Astrocyte of the cerebellum (primary cell): ENCODE results near the gene LRRC8C.

ENCODE experiments used
- DNase-seq: peaks from one replicate; pipeline ENCODE4 v3.0.0-alpha.2; 2011; ENCODE audit warnings: low read depth
- H3K4me3 ChIP-seq: 2 replicates; pipeline ENCODE4 v1.5.1; 2011; ENCODE audit warnings: mild to moderate bottlenecking, low read depth, low read length, moderate library complexity
- CTCF ChIP-seq: IDR thresholded peaks from 2 replicates; pipeline ENCODE4 v1.5.1; 2012; ENCODE audit warnings: low read length, low read depth, moderate library complexity, mild to moderate bottlenecking; ENCODE audit errors: missing control alignments
- in situ Hi-C: cut with HindIII; loops from 2 replicates; pipeline ENCODE4 v1.10.0; 2017; ENCODE audit warnings: low sequenced_read_pairs

The LRRC8C gene

GRCh38 chr1:89759036-89759435, 126.1 kb downstream of the LRRC8C start:
- H3K4me3 ChIP-seq: no peak overlapping the region
- DNase-seq: no peak
- no peak for TF ChIP-seq CTCF
- in situ Hi-C loops: loop anchor here (5.0 kb wide), 1 partner anchor 277 kb away; no protein-coding TSS in a partner anchor

GRCh38 chr1:89760496-89760895, 127.6 kb downstream of the LRRC8C start:
- in situ Hi-C loops: no loop called here
- no peak for TF ChIP-seq CTCF
- DNase-seq: no peak
- H3K4me3 ChIP-seq: no peak overlapping the region

- DNase-seq: no peak
- in situ Hi-C loops: no loop called here
- no peak for TF ChIP-seq CTCF
- H3K4me3 ChIP-seq: no peak overlapping the region
Measured at GRCh38 chr1:89761338-89761737, 128.4 kb downstream of the LRRC8C start.

- DNase-seq: no peak
- TF ChIP-seq CTCF: no peak
- in situ Hi-C loops: no loop called here
Measured at GRCh38 chr1:89761901-89762300, 129.0 kb downstream of the LRRC8C start.

DNA sequence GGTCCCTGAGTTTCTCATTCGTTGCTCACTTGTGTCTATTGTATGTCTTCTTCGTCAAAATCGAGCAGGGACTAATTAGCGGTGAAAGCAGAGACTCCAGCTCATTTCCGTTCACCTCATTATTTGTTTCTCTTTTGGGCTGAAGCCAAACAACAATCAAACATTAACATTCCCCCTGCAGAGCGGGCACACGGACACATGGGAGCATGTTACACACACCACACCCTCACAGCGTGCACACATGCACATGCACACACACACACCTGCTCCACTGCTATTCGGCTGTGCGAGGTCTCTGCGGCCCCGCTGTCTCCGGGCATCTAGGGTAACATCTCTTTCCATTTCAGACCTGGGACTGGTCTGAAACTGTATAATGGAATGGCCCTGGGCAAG, 129.5 kb downstream of the LRRC8C start:
- no peak for DNase-seq
- no peak for TF ChIP-seq CTCF
- in situ Hi-C loops: no loop called here
- peak overlapping the region; percentile 44 for H3K4me3 ChIP-seq

More at GRCh38 chr1:89761901-89762300, 129.0 kb downstream of the LRRC8C start:
- H3K4me3 ChIP-seq: no peak overlapping the region

DNA sequence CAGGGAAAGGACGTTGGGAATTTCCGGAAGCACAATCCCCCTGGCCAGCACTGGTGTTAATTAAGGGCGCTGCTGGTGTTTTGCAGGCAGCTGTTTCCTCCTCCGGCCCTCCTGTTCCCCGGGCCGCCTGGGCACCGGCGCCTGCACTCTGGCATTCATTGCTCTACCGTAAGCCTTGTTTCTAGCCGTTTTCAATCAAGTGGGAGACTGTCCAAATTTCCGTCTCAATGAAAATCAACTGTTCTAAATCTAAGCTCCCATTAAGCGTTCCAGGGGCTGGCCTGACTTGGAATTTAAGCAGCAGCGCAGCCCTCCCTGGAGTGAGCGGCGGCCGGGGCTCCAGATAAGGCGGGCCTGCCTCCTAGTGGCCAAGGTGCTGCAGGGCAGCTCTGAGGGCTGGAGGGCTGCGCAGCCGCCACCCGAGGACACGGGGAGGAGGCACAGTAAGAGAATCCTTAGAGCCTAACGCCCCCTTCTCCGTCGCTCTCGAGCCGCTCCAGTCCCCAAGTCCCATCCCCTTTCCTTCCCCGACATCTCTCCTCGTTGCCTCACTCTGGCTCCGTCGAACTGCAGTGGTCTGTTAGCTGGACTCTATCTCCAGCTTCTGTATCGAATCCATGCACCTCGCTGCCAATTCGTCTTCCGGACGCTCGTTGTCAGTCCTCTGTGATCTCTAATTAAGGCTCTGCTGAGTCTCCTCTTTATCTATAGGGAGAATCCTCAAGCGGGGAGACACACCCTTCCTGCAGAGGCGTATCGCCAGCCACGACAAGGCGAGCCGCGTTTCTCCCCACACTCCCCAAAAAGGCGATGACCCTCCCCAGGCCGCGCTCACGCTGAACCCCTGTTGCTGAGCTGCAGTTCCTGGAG, 130.1 kb downstream of the LRRC8C start:
- peak; percentile 96 for TF ChIP-seq CTCF
- DNase-seq: peak; percentile 60
- H3K4me3 ChIP-seq: peak overlapping the region; percentile 44
- in situ Hi-C loops: no loop called here

GRCh38 chr1:89763649-89763986, 130.7 kb downstream of the LRRC8C start:
- in situ Hi-C loops: no loop called here
- DNase-seq: no peak
- no peak for TF ChIP-seq CTCF
- peak overlapping the region; percentile 44 for H3K4me3 ChIP-seq
